Measurements from ENCODE around the gene PCDHGA8. TPM values are rescaled to one million over a fixed set of nuclear protein-coding genes. Genes with fewer than 3 reads are reported as not detected.
"Not testable (repeated sequence)": the region's sequence is repeated elsewhere in the genome, so short reads cannot be mapped to it uniquely, and the experiment has no call there.

PCDHGA8 gene
- total RNA-seq, 1 experiment from 2014 or later: not detected

- Histone ChIP-seq H3K9me3 (ENCODE audit: control insufficient read depth in 1 of 2, insufficient read depth in 1 of 2, low read depth in 1 of 2, low read length in 2 of 2) (peaks cover 0 to 12% of the 10 kb centered on the region in 2 experiments; a peak in 2 of 4 replicates), H3K27me3 (ENCODE audit: insufficient read depth, low read length) (no peaks in the 10 kb centered on the region), H3K36me3 (ENCODE audit: control insufficient read depth in 1 of 2, insufficient read depth in 2 of 2, low read length in 2 of 2) (no peaks in the 10 kb centered on the region), H3K4me1 (ENCODE audit: control insufficient read depth in 1 of 2, insufficient read depth in 2 of 2, low read length in 2 of 2) (no peaks in the 10 kb centered on the region), H3K4me2 (ENCODE audit: low read length) (no peak overlapping the region), H2AFZ (ENCODE audit: low read depth, low read length, poor library complexity, severe bottlenecking) (no peak overlapping the region), H3K4me3 (replicated peaks in 1 of 2; ENCODE audit: low read depth in 1 of 2, low read length in 2 of 2) (no peak overlapping the region), H3K9ac (ENCODE audit: low read length) (no peak overlapping the region), H3K27ac (ENCODE audit: low read depth, low read length) (no peak overlapping the region), H3K9me2 (ENCODE audit: insufficient read depth) (no peaks in the 10 kb centered on the region), H3K79me2 (ENCODE audit: insufficient read depth, low read length) (no peaks in the 10 kb centered on the region), H4K20me1 (ENCODE audit: insufficient read depth) (no peaks in the 10 kb centered on the region)
- RAD21 ChIA-PET (ENCODE audit: low non-redundant PET in 1 of 2, low total read pairs in 2 of 2, uncharacterized antibody in 2 of 2, unreplicated experiment in 2 of 2): no interaction called here
- CTCF ChIA-PET: no interaction called here
- no peak for DNase-seq (ENCODE audit: low read depth, low spot score)
- intact Hi-C loops (cut with micrococcal nuclease): no loop called here
- POLR2A ChIA-PET: no interaction called here
- ATAC-seq: no peak
- BruUV-seq (replicated peaks): no TSS peak
- TF ChIP-seq ELF1 (IDR thresholded peaks at IDR 0.05; ENCODE audit: borderline replicate concordance, low read depth) (no peak), SP1 (IDR thresholded peaks at IDR 0.05; ENCODE audit: low read depth) (no peak), POLR2AphosphoS5 (IDR thresholded peaks at IDR 0.05; ENCODE audit: low read depth, low read length) (no peak), POLR2A (IDR thresholded peaks at IDR 0.05; ENCODE audit: borderline replicate concordance, extremely low read depth, insufficient read depth, insufficient read length) (no peak), ZBTB33 (IDR thresholded peaks at IDR 0.05; ENCODE audit: extremely low read depth, insufficient replicate concordance, low read length) (no peak), EZH2 (IDR thresholded peaks at IDR 0.05) (no peak)
Observed at GRCh38 chr5:141374627-141375026, 17.8 kb upstream of the PCDHGA8 start.

GRCh38 chr5:141375444-141376155 is 16.8 kb upstream of the PCDHGA8 start:
- CTCF ChIA-PET: not testable (repeated sequence)

More at GRCh38 chr5:141375444-141376155, 16.8 kb upstream of the PCDHGA8 start:
- intact Hi-C loops (cut with micrococcal nuclease); H3K4me3 ChIP-seq (replicated peaks in 1 of 2; ENCODE audit: low read depth in 1 of 2, low read length in 2 of 2); H3K9ac ChIP-seq (ENCODE audit: low read length); H3K27me3 ChIP-seq (ENCODE audit: insufficient read depth, low read length); DNase-seq (ENCODE audit: low read depth, low spot score); POLR2A ChIA-PET; H3K36me3 ChIP-seq (ENCODE audit: control insufficient read depth in 1 of 2, insufficient read depth in 2 of 2, low read length in 2 of 2); H3K9me2 ChIP-seq (ENCODE audit: insufficient read depth); RAD21 ChIA-PET (ENCODE audit: low non-redundant PET in 1 of 2, low total read pairs in 2 of 2, uncharacterized antibody in 2 of 2, unreplicated experiment in 2 of 2); H3K27ac ChIP-seq (ENCODE audit: low read depth, low read length); H2AFZ ChIP-seq (ENCODE audit: low read depth, low read length, poor library complexity, severe bottlenecking); H3K4me2 ChIP-seq (ENCODE audit: low read length); ATAC-seq; H3K79me2 ChIP-seq (ENCODE audit: insufficient read depth, low read length); H3K9me3 ChIP-seq (ENCODE audit: control insufficient read depth in 1 of 2, insufficient read depth in 1 of 2, low read depth in 1 of 2, low read length in 2 of 2); H3K4me1 ChIP-seq (ENCODE audit: control insufficient read depth in 1 of 2, insufficient read depth in 2 of 2, low read length in 2 of 2); BruUV-seq (replicated peaks); H4K20me1 ChIP-seq (ENCODE audit: insufficient read depth): not testable (repeated sequence)
- peak in 1 of 3 experiments; percentile 21; a peak in 1 of 6 replicates for TF ChIP-seq CTCF (IDR thresholded peaks at IDR 0.05 in 2 of 3, conservative IDR thresholded peaks at IDR 0.05 in 1 of 3; ENCODE audit: borderline replicate concordance in 1 of 3, insufficient read depth in 1 of 3, low read depth in 2 of 3, low read length in 2 of 3)

Data from HCT116 (cell line).